Measurements from ENCODE around the gene NUDT16L1. TPM values are rescaled to one million over a fixed set of nuclear protein-coding genes. Genes with fewer than 3 reads are reported as not detected.
A peak's percentile ranks its signal among the peaks of the same experiment; 100 is the strongest.

NUDT16L1 gene
- total RNA-seq, 1 experiment from 2014 or later: 33.8 TPM

GRCh38 chr16:4677994-4678393 lies 15.4 kb upstream of the NUDT16L1 start:
- H3K36me3 ChIP-seq (ENCODE audit: insufficient read depth, low read length, poor library complexity, severe bottlenecking): no peaks in the 10 kb centered on the region
- peaks cover 7% of the 10 kb centered on the region for H3K4me1 ChIP-seq (ENCODE audit: insufficient read depth, low read length, poor library complexity, severe bottlenecking)
- ChIA-PET CTCF (no interaction called here), POLR2A (ENCODE audit: low non-redundant PET) (no interaction called here)
- TF ChIP-seq EZH2 (IDR thresholded peaks at IDR 0.05; ENCODE audit: borderline replicate concordance, low read depth, low read length, poor library complexity, severe bottlenecking) (no peak), CTCF (conservative IDR thresholded peaks at IDR 0.05; ENCODE audit: low read depth, low read length) (no peak)
- BruUV-seq (replicated peaks): no TSS peak
- intact Hi-C loops (cut with micrococcal nuclease; ENCODE audit: unreplicated experiment): no loop called here
- no peaks in the 10 kb centered on the region for H3K27me3 ChIP-seq (replicated peaks; ENCODE audit: insufficient read depth, low read depth, low read length, poor library complexity)
- H3K27ac ChIP-seq (ENCODE audit: low read depth, low read length, poor library complexity, severe bottlenecking): no peak overlapping the region
- no peaks in the 10 kb centered on the region for H3K9me3 ChIP-seq (ENCODE audit: low read depth, low read length, poor library complexity, severe bottlenecking)
- no peak overlapping the region for H3K4me3 ChIP-seq (ENCODE audit: low read depth, low read length, poor library complexity, severe bottlenecking)
- no peak for DNase-seq (ENCODE audit: low spot score)

- POLR2A ChIA-PET (ENCODE audit: low non-redundant PET): no interaction called here
- peaks cover 7% of the 10 kb centered on the region for H3K4me1 ChIP-seq (ENCODE audit: insufficient read depth, low read length, poor library complexity, severe bottlenecking)
- no peaks in the 10 kb centered on the region for H3K9me3 ChIP-seq (ENCODE audit: low read depth, low read length, poor library complexity, severe bottlenecking)
- no peak for DNase-seq (ENCODE audit: low spot score)
- no peak for TF ChIP-seq EZH2 (IDR thresholded peaks at IDR 0.05; ENCODE audit: borderline replicate concordance, low read depth, low read length, poor library complexity, severe bottlenecking)
- no peak overlapping the region for H3K27ac ChIP-seq (ENCODE audit: low read depth, low read length, poor library complexity, severe bottlenecking)
- no peaks in the 10 kb centered on the region for H3K36me3 ChIP-seq (ENCODE audit: insufficient read depth, low read length, poor library complexity, severe bottlenecking)
- no peak overlapping the region for H3K4me3 ChIP-seq (ENCODE audit: low read depth, low read length, poor library complexity, severe bottlenecking)
- no peaks in the 10 kb centered on the region for H3K27me3 ChIP-seq (replicated peaks; ENCODE audit: insufficient read depth, low read depth, low read length, poor library complexity)
- BruUV-seq (replicated peaks): no TSS peak
- intact Hi-C loops (cut with micrococcal nuclease; ENCODE audit: unreplicated experiment): no loop called here
- CTCF ChIA-PET: no interaction called here
Measured at GRCh38 chr16:4678596-4678995, 14.8 kb upstream of the NUDT16L1 start.

- no peak for DNase-seq (ENCODE audit: low spot score)
- Histone ChIP-seq H3K36me3 (ENCODE audit: insufficient read depth, low read length, poor library complexity, severe bottlenecking) (no peaks in the 10 kb centered on the region), H3K4me3 (ENCODE audit: low read depth, low read length, poor library complexity, severe bottlenecking) (peak overlapping the region; percentile 40), H3K4me1 (ENCODE audit: insufficient read depth, low read length, poor library complexity, severe bottlenecking) (peaks cover 7% of the 10 kb centered on the region), H3K9me3 (ENCODE audit: low read depth, low read length, poor library complexity, severe bottlenecking) (no peaks in the 10 kb centered on the region), H3K27me3 (replicated peaks; ENCODE audit: insufficient read depth, low read depth, low read length, poor library complexity) (no peaks in the 10 kb centered on the region), H3K27ac (ENCODE audit: low read depth, low read length, poor library complexity, severe bottlenecking) (peak overlapping the region; percentile 58)
- TF ChIP-seq CTCF (conservative IDR thresholded peaks at IDR 0.05; ENCODE audit: low read depth, low read length) (no peak), EZH2 (IDR thresholded peaks at IDR 0.05; ENCODE audit: borderline replicate concordance, low read depth, low read length, poor library complexity, severe bottlenecking) (no peak)
- BruUV-seq (replicated peaks): no TSS peak
- CTCF ChIA-PET: no interaction called here
- intact Hi-C loops (cut with micrococcal nuclease; ENCODE audit: unreplicated experiment): no loop called here
- POLR2A ChIA-PET (ENCODE audit: low non-redundant PET): no interaction called here
Measured at GRCh38 chr16:4679156-4679849, 14.1 kb upstream of the NUDT16L1 start.
